GM18505 (cell line): ENCODE data around the gene HJV.
A peak's percentile ranks its signal among the peaks of the same experiment; 100 is the strongest.

Source experiments
- ATAC-seq: cut with Tn5 transposase; IDR thresholded peaks from one replicate; pipeline ENCODE4 v1.9.1; 2021; ENCODE audit not compliant: unreplicated experiment
- POLR2A ChIP-seq: IDR thresholded peaks from 4 replicates; pipeline ENCODE4 v1.6.1; 2011; ENCODE audit warnings: borderline replicate concordance; ENCODE audit not compliant: insufficient read depth, insufficient read length; ENCODE audit errors: extremely low read depth

The HJV gene

GRCh38 chr1:146007489-146008133 lies 13.9 kb downstream of the HJV start:
- no peak for ATAC-seq
- no peak for TF ChIP-seq POLR2A

- no peak for TF ChIP-seq POLR2A
- no peak for ATAC-seq
These were observed 19.8 kb downstream of the HJV start for GRCh38 chr1:146001709-146002108.

- no peak for TF ChIP-seq POLR2A
These were observed 22.1 kb downstream of the HJV start for GRCh38 chr1:145999321-146000024.

GRCh38 chr1:145997718-145998023 lies 23.9 kb downstream of the HJV start:
- no peak for TF ChIP-seq POLR2A
- ATAC-seq: no peak

More at GRCh38 chr1:145999321-146000024, 22.1 kb downstream of the HJV start:
- no peak for ATAC-seq

GRCh38 chr1:145997016-145997717 lies 24.4 kb downstream of the HJV start:
- TF ChIP-seq POLR2A: peak; percentile 62
- ATAC-seq: peak; percentile 19

GRCh38 chr1:145996433-145997015 lies 25.0 kb downstream of the HJV start, which contains the start of gene TXNIP:
TSS of gene TXNIP (minus strand) at chr1:145996579. CDS start at chr1:145996266, 313 bp downstream.
- ATAC-seq: peak; percentile 86
- TF ChIP-seq POLR2A: peak; percentile 98

- no peak for TF ChIP-seq POLR2A
- no peak for ATAC-seq
These were observed 25.5 kb downstream of the HJV start for GRCh38 chr1:145995964-145996432.

GRCh38 chr1:145995148-145995881 lies 26.2 kb downstream of the HJV start:
- peak; percentile 22 for TF ChIP-seq POLR2A
- no peak for ATAC-seq

- peak; percentile 42 for TF ChIP-seq POLR2A
- ATAC-seq: no peak
These were observed 27.0 kb downstream of the HJV start for GRCh38 chr1:145994391-145995120.

- peak; percentile 49 for TF ChIP-seq POLR2A
- ATAC-seq: no peak
These were observed 27.7 kb downstream of the HJV start for GRCh38 chr1:145993618-145994390.

GRCh38 chr1:145992958-145993617 lies 28.4 kb downstream of the HJV start:
- TF ChIP-seq POLR2A: peak; percentile 3
- ATAC-seq: no peak
